GM19240 (cell line): ENCODE measurements around the gene FAM72A.
"Not testable (repeated sequence)": the region's sequence is repeated elsewhere in the genome, so short reads cannot be mapped to it uniquely, and the experiment has no call there.

Source experiments
- DNase-seq: peaks from one replicate; pipeline ENCODE4 v3.0.0; 2011; ENCODE audit warnings: low spot score; ENCODE audit not compliant: insufficient read length

FAM72A gene

DNA sequence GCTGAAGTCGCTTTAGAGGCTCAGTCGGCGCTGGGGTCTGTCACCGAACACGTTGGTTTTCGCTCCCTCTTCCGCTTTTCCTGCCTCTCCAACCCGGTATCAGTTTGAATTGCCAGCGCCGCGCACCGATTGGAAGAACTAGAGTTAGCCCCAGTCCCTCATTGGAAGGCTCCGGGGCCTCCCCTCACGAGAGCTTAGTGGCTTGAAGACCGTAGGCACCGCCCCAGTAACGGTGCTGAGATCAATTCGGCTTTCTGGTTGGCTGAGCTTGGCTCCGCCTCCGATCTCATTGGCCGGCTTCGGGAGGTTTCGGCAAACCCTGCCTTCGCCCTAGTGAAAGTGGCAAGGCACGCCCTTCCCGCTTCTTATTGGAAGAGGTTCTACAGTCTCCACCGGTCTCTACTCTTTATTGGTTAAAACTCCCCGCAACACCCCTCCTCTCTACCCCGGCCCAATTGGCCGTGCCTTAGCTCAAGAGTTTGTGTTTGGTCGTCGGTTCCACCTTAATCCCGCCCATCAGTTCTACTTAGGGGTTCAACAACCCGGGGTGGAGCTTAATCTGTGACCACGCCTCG is at the start of gene FAM72A:
Gene FAM72A, minus strand, starts transcription at position 51 of the 575 bp plus-strand sequence. CDS start 814 bp downstream, outside the sequence.
- DNase-seq: peak; percentile 15

DNA sequence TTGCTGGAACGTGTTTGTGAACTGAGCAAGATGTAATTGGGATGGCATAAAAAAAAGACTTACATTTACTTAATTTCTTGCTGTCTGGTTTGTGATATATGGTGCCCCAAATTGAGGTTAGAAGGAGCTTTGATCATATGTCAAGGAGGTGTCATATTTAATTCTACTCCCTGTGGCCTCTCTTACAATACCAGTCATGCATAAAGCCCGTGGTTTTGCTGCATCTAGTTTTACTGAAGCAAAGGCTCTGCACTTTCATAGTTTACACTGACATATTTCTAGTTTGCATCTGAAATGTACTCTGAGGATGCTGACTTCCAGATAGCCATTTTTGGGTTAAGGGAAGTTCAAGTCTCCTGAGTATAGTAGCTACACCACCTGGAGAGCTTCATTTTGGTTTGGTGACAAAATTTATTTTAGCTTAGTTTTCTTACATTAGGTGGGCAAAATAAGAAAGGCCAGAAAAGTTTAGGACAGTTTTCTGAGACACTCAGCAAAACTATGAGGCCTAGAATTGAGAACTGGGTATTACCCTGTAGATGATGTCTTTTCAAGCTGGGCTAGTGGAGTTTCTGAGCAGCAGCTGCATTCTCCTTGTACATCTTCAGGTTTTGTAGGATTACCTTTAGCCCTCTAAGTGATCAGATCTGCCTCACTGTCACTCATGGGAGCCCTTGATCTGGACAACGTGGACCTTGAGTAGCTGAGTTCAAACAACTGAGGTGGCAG is 48.5 kb upstream of the FAM72A start:
- not testable (repeated sequence) for DNase-seq

DNA sequence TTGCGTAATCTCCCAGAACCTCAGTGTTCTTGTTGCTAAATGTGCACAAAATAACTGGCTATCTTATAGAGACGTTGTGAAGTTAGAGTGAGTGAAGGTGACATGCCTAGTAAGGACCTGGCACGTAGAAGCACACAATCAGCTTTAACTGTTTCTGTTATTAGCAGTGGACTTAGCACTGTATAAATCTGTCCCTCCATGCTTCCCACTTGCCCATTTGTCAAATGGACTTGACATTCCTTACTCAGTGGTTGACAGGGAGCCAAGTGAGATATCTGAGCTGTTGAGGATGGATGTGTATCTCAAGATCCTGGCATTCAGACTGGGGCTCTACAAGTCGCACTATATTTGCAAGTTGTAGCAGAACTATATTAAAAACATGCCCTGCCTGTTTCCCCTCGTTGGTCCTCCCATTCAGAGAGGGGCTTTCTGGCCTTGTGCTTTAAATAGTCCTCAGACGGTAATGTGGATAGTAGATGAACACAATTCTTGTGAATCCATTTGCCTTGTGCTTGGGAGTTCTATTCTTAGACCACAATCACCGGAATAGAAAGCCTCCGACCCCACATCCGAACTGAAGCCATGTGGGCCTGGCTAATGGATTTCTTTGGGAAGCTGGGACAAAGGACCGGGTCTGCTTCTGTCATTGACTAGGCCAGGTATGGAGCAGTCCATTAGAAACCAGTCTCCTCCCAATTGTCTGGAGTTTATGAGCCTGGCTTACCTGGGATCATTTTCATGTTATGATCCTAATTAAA is 43.7 kb upstream of the FAM72A start:
- not testable (repeated sequence) for DNase-seq

DNA sequence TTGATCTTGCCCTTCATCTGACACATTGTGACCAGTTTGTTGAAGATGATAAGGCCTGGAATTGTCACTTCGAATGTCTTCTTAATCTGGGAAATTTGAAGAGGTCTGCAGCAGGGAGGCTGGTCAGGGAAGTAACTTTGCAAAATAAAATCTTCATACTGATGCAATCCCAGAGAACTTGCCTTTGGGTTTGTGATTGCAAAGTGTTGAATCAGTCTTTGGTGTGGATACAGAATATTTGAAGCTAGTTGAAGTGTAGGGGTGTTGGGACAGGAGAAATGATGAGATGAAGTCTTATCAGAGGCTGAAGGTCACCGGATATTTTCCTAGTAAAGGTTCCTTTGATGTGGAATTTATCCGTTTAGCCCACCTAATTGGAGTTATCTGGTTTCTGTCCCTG is 42.8 kb upstream of the FAM72A start:
- not testable (repeated sequence) for DNase-seq

DNA sequence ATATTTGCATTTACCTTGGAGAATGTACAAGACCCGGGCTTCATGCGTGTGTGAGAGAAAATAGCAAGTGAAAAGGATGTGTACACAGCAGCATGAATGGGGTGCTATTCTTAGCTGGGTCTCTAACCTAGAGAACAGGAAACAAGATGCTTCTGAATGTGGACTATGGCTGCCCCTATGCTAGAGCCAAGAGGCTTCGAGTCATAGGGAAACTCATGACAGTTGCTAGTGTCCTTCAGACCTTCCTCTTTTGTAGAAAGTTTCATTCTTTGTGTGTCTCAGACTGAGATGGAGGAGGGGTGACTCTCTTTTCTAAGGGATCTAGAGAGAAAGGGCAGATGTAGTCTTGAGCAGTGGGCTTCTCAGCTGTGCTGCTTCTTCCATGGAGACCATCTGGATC is 40.7 kb upstream of the FAM72A start:
- not testable (repeated sequence) for DNase-seq

DNA sequence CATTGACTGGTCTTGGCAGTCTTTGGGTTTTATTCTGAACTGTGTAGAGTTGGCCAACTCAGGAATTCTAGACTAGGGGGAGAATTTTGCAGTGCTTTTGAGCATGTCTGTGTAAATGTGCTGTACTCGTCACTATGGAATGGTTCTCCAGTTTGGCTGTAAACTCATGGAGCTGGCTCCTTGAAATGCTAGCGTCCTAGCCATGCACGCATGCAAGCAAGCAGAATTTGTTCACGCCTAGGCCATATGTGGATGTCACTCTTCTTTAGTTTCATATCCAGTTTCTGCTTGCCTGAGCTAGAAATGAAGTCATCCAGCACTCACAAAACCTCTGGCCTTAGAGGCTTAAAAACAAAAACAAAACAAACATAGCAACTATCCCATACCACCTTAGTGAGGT is 37.6 kb upstream of the FAM72A start:
- not testable (repeated sequence) for DNase-seq

DNA sequence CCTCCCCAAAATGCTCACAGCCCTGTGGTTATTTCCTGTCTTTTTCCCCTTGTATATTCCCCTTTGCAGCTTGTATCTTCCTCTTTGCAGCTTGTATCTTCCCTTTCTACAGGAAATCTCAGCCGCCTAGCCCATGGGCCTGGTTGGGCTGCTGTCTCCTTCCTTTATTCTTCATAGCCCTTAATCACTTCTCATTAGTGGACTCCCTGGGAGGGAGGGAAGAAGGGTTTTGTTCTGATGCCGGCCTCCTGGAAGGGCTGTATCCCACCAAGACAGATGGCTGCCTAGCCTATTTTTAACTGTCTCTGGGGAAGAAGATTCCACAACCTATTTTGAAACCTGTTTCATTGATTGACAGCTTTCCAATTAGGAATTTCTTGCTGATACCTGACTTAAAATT is 32.6 kb upstream of the FAM72A start:
- DNase-seq: not testable (repeated sequence)

DNA sequence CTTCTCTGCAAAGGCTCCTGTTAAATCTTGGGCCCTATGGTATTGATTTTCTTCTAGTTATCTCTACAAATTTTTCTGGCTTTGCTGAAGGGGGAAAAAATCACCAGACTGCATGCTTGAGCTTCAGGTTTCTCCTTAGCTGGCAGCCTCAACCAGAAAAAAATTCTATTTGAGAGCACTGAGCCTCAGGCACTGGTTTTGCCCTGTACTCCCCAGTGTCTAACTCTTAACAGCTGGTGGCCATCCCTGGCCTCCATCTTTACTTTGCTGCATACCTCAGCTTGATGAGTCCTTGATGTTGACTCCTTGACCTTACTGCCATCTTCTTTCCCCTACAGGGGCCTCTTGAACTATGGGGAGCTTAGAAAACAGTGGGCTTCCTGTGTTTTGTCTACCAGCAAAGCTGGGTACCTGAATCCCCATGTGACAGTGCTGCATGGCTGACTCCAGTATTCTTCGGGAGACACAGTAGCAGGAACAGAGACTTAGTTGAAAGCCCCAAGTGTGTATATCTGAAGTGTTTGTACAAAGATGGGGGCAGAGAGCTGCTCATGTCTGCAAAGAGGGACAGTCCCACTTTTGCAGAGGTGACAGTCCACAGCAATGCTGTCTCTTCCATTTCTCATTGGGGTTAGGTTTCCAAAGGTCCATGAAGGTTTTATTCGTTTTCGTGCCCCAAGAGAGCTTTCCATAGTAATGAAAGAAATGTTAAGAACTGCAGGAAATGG is 31.7 kb upstream of the FAM72A start:
- not testable (repeated sequence) for DNase-seq

DNA sequence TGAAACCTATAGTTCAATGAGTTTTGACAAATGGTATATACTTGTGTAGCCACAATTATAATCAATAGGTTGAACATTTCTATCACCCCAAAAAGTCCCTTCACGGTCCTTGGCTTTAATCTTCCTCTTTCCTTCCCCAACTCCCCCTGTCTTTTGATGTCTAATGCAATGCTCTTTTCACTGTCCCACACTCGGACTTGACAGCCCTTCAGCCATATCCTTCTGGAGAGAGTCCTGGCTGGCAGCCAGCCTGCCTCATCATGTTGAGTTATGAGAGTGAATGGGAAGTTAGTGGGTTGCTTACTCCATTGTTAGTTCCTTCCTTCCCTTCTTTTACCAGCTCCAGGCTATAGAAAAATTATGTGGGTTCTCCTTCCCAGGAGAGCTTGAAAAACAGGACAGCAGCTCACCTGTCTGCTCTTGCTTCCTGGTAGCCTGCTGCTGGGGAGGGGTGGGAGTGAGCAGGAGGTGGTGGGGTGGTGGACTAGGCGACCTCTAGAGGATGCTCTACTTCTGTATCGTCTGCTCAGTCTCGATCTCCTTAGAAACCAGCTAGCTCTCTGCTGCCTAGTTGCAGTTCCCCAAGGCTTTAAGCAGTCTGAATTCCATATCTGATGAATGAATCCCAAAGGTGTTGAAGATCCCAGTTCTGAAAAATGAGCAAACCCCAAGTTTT is 30.5 kb upstream of the FAM72A start:
- not testable (repeated sequence) for DNase-seq

DNA sequence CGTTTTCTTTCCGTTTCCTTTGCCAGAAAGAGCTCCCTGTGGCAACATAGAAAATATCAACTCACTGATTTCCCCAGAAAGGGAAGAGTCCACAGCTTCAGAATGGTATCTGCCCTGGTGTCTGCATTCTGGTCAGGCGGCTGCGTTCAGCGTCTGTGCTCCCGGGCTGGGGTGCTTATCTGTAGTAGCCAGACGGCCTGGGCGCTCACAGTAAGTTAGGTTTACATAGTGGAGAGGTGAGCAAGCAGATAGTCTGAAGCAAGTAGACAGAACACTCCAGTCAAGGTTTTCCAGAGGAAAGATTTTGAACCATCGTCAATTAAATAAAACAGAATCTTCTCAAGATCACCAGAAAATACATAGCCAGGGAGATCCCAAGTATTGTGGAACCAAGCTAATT is 29.4 kb upstream of the FAM72A start:
- not testable (repeated sequence) for DNase-seq

DNA sequence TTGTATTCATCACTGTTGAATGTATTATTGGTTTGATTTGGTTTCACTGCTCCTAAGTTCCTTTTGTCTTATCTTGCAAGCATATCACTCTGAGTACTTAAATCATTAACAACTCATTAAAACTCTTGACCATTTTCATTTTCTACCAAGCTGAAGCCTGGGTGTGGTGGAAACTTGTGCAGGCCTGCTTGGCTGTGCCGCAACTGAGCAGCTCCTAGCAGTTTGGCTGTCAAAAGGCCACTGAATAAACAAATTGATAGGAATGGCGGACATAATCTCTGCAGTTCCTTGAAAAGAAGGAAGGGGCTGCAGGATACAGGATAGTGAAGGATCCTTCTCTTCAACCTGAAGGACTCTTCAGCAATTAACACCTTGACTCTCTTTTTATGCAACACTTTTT is 26.6 kb upstream of the FAM72A start:
- DNase-seq: not testable (repeated sequence)

DNA sequence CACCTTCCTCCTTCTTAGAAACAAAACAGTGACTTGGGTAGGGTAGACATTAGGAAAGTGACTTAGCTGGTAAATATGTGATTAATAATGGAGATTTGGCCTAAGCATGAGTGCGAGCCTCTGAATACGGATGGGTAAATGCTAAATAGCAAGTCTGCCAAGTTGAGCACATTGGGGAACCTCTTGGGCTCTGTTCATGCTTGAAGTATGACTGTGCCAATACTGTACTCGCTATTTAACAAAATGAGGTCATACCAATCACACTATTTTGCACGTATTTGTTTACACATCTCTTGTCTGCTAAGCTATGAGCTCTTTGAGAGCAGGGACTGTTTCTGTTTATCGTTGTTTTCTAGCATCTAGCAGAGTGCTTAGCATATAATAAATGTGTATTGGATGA is 24.2 kb upstream of the FAM72A start:
- not testable (repeated sequence) for DNase-seq

DNA sequence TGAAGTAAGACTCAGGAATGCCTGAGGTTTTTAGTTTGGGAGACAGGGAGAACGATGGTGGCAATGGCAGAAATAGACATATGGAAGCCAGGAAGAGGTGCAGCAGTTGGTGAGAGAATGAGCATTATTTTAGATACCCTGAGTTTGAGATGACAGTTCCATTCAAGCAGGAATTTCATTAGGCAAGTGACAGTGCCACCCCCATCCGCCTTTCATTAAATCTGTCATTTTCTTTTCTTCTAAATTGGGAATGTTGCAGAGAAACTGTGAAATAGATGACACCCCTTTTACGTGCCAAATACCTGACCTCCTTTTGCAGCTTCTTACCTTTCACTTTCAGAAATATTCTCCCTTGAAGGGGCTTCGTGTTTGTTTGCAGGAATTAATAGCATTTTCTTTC is 22.7 kb upstream of the FAM72A start:
- not testable (repeated sequence) for DNase-seq

DNA sequence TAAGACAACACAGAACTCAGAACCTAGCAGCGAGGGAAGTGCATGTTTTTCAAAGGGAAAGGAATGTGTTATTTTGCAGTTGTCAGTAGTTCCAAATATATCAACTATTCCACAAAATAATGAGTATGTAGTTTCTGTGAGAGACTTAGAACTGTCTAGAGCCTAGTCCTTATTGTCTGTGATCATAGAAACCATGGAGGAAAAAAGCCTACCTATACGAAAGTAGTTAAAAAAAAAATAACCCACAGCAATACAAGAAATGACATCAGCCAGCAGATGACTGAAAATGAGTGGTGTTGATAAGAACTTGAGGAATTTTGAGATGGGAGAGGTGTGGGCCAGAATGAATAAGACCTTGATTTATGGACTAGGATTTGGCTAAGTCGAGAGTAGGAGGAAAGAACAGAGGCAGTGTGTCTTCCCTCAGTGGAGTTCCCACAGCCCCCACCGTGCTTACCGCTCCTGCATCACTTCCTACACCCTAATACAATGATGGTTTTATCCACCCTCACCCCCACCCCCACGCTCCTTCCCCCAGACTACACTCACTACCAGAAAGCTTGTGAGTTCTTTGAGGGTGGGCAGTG is 21.6 kb upstream of the FAM72A start:
- DNase-seq: not testable (repeated sequence)

DNA sequence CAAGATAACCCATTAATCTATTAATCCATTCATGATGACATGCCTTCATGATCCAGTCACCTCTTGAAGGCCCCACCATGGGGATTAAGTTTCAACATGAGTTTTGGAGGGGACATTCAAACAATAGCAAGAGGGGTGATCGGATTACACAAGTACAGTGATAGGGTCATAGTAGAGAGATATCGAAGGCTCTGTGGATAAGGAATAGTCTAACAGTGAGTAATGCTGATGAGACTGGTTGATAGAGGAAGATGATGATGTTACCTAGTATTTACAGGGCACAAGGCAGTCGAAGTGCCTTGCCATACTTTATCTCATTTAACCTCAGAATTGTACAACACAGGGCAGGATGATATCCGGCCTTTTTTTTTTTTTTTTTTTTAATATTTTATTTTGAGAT is 18.9 kb upstream of the FAM72A start:
- DNase-seq: not testable (repeated sequence)

DNA sequence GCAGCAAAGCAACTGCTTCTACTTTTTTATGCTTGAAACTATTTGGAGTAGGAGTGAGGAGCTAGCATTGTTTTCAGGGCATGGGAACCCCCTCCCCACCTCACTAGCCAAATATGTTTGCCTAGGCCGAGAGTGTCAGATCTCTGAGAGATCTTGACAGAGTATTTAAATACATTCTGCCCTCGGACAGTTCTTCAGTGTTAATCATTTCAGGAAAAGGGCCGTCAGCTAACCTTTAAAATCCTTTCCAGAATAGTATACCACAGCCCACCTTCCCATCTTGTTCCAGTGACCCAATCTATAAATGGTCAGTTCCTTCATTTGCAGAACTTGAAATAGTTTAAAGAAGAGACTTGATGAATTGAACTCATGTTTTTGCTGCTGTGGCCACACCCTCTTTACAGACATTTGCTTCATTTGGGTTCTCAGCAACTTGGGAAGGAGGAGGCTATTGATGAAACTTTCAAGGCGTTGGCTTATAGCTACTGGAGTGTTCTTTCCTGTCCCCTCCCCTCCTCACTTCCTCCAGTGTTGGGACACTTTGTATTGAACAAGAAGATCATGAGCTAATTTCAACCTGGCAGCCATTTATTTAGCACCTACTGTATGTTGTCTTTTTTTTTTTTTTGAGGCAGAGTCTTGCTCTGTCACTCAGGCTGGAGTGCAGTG is 17.8 kb upstream of the FAM72A start:
- not testable (repeated sequence) for DNase-seq

DNA sequence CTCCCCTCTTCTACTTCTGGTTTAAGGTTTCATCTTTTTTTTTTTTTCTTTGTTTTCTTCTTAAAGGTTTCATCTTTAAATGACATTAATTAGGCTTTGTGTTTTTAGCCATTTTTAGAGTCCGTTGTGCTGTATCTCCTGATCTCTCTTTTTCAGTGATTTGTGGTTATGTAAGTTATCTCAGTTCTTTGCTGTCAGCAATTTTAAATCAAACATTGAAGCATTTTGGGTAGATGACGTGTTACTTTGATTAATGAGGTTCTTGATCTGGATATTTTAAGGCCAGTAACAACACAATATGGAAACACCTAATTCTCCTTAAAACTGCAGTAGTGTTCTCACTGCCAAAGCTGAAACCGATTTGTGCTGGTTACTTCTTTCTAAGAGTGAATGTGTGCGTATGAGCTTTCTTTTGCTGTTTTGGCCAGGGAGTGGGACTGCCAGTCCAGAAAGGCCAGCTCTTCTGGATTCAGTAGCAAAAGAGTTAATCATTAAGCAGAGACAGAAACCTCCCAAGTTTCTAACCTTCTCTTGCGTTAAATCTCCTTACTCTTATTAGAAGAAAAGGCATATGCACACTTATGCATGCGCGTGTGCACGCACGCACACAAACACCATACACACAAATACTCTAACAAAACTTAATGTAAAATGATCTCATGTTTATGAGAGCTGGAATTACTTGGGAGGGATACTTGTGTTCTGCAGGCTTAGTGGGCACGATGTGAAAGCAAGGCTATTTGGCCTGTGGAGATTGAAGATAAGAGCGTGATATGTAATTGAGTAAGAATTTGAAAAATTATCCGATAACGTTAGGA is 17.1 kb upstream of the FAM72A start:
- not testable (repeated sequence) for DNase-seq

DNA sequence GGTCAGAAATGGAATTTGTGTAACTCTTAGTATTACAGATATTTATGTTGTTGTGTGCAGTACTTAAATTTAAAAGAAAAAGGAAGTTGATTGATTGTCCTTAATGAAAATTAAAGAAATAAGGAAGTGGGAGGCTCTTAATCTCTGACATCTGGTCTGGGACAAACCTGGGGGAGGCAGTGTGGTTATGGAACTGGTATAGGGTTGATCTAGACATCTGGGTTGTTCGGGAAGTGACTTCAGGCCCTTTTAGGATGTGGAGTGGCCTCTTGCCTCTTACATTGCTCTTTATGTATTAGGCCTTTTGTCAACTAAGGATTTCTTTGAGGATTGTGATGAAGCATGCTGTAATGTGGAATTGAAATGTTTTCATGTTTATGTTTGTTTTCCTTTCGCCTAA is 16.1 kb upstream of the FAM72A start:
- not testable (repeated sequence) for DNase-seq

DNA sequence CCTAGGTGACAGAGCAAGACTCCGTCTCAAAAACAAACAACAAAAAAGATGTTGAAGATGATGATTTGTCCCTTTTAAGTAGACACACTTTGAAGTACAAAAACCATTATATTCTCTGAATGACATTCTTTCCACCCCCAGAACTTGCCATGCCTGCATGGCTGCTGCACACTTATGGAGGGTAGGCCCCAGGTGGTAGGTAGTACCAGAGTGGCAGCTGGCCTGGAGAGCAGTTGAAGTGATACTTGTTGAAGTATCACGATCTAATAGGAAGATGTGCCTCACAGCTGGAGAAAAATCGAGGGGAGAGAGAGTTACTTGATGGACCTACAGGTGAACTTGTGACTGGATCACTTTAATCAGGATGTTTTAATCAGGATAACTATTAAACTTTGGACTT is 15.6 kb upstream of the FAM72A start:
- not testable (repeated sequence) for DNase-seq
